LNCaP clone FGC (cell line): ENCODE measurements around the gene SP100.
"Not testable (repeated sequence)": the region's sequence is repeated elsewhere in the genome, so short reads cannot be mapped to it uniquely, and the experiment has no call there.

ENCODE experiments used
- DNase-seq: peaks from one replicate; pipeline ENCODE4 v3.0.0-alpha.2; 2011; ENCODE audit warnings: low read depth
- H3K4me3 ChIP-seq: 2 replicates; pipeline ENCODE4 v1.5.1; 2011; ENCODE audit warnings: mild to moderate bottlenecking, low read depth, low read length, control low read depth
- TF ChIP-seq, protein P1 (sequence below): IDR thresholded peaks from 2 replicates; pipeline ENCODE4 v1.5.1; 2012; ENCODE audit warnings: mild to moderate bottlenecking; ENCODE audit not compliant: control insufficient read depth, insufficient read depth; ENCODE audit errors: extremely low read depth

Gene SP100

GRCh38 chr2:230400454-230400853, 15.5 kb upstream of the SP100 start:
- DNase-seq: no peak
- no peak overlapping the region for H3K4me3 ChIP-seq
- TF ChIP-seq, protein P1, sequence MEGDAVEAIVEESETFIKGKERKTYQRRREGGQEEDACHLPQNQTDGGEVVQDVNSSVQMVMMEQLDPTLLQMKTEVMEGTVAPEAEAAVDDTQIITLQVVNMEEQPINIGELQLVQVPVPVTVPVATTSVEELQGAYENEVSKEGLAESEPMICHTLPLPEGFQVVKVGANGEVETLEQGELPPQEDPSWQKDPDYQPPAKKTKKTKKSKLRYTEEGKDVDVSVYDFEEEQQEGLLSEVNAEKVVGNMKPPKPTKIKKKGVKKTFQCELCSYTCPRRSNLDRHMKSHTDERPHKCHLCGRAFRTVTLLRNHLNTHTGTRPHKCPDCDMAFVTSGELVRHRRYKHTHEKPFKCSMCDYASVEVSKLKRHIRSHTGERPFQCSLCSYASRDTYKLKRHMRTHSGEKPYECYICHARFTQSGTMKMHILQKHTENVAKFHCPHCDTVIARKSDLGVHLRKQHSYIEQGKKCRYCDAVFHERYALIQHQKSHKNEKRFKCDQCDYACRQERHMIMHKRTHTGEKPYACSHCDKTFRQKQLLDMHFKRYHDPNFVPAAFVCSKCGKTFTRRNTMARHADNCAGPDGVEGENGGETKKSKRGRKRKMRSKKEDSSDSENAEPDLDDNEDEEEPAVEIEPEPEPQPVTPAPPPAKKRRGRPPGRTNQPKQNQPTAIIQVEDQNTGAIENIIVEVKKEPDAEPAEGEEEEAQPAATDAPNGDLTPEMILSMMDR: no peak

DNA sequence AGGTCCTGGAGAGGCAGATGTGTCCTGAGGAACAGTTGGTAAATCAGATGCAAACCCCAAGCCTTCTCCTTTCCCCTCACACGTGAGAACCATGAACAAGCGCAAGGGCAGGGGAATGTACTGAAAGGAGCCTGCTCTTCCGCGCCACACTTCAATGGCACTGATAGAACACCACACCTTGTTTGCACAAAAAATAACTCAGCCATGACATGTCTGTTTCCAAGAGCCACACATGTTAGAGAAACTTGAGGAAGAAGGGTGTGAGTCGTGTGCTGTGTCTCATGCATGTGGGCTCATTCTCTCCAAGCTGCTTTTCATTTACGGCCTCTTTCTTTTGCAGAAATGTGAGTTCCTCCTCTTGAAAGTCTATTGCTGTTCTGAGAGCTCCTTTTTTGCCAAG, 15.0 kb upstream of the SP100 start:
- not testable (repeated sequence) for DNase-seq, H3K4me3 ChIP-seq

DNA sequence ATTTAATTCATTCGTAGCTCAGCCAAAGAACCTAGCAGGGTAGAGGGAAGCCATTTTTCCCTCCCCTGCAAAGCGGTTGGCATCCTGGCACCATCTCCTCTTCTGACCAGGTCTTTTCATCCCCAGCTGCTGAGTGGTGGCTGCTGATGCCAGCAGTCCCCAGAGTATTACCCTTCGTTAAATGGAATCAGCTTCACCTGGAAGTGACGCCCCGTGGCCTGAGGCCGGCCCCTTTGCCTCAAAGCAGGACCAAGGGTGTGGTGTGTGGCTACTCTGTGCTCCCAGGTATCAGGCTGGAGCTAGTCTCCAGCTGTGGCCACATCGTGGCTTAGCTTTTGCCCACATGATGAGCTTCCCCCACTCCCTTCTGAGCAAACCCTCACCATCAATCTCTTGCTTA, 12.3 kb upstream of the SP100 start:
- no peak for DNase-seq
- TF ChIP-seq, protein P1: no peak
- no peak overlapping the region for H3K4me3 ChIP-seq

DNA sequence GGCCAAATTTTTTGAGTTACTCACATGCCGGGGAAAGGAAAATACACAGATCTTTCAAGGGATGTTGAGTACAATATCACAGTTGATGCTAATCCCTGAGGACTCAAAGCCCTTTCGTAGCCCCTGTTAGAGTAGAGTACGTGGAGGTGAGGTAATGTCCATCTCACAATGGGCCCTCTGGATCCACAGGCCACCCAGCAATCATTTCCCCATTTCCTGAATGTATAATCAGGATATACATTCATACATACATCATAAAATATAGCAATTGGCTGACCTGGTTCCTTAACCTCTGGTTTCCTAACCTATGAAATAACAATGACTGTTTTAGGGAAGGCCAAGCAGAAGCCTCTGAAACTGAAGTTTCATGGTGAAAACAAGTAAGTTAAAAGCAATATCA, 10.2 kb upstream of the SP100 start:
- DNase-seq: no peak
- TF ChIP-seq, protein P1: no peak

GRCh38 chr2:230408244-230408842, 7.7 kb upstream of the SP100 start:
- no peak overlapping the region for H3K4me3 ChIP-seq
- DNase-seq: no peak
- TF ChIP-seq, protein P1: no peak

More for the DNA sequence above, 10.2 kb upstream of the SP100 start:
- H3K4me3 ChIP-seq: no peak overlapping the region

- DNase-seq, H3K4me3 ChIP-seq: not testable (repeated sequence)
Measured at GRCh38 chr2:230409316-230409715, 6.7 kb upstream of the SP100 start.

GRCh38 chr2:230410263-230410662, 5.7 kb upstream of the SP100 start:
- no peak overlapping the region for H3K4me3 ChIP-seq
- TF ChIP-seq, protein P1: no peak
- no peak for DNase-seq

- peak overlapping the region; percentile 59 for H3K4me3 ChIP-seq
- no peak for DNase-seq
- TF ChIP-seq, protein P1: no peak
Measured at GRCh38 chr2:230410861-230411569, 5.0 kb upstream of the SP100 start.
